ENCODE results near the gene SSBP3. TPM values are rescaled to one million over a fixed set of nuclear protein-coding genes. Genes with fewer than 3 reads are reported as not detected.

Gene SSBP3
- total RNA-seq, 1 experiment from 2014 or later, result 42.1 TPM

DNA sequence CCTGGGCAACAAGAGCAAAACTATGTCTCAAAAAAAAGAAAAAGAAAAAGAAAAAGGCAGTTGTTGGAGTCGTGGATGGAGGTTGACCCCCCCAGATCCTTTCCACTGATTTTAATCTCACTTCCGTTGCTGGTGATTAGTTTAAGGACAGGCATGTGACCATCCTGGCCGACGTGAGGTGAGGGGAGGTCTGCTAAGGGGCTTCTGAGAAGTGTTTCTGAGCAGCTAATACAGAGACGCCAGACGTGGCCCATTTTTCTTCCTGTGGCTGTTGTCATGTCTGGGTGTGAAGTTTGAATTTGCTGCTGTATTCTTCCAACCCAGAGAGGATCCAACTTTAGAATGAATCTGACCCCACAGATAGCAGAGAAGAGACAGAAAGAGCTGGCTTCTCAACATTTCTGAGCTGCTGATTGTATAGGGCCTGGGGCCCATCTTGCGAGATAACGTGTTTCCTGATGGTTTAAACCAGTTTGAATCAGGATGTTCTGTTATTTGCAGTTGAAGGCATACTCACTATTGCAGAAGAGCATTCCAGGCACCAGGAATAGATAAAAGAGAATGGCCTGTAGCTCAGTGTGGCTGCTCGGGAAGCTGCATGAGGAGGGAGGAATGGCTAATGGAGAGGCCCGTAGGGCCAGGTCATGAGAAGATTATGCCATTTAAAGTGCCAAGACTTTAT lies 22.8 kb upstream of the SSBP3 start:
- intact Hi-C loops (cut with micrococcal nuclease; ENCODE audit: unreplicated experiment), result loop anchor here (2.0 kb wide), 1 partner anchor 20 kb away; no protein-coding TSS in a partner anchor
- TF ChIP-seq, protein P1, sequence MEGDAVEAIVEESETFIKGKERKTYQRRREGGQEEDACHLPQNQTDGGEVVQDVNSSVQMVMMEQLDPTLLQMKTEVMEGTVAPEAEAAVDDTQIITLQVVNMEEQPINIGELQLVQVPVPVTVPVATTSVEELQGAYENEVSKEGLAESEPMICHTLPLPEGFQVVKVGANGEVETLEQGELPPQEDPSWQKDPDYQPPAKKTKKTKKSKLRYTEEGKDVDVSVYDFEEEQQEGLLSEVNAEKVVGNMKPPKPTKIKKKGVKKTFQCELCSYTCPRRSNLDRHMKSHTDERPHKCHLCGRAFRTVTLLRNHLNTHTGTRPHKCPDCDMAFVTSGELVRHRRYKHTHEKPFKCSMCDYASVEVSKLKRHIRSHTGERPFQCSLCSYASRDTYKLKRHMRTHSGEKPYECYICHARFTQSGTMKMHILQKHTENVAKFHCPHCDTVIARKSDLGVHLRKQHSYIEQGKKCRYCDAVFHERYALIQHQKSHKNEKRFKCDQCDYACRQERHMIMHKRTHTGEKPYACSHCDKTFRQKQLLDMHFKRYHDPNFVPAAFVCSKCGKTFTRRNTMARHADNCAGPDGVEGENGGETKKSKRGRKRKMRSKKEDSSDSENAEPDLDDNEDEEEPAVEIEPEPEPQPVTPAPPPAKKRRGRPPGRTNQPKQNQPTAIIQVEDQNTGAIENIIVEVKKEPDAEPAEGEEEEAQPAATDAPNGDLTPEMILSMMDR (IDR thresholded peaks at IDR 0.05; ENCODE audit: insufficient read depth in 1 of 2, low read depth in 1 of 2, low read length in 1 of 2, severe bottlenecking in 1 of 2, unreplicated experiment in 1 of 2), result no peak
- H3K4me1 ChIP-seq, result no peaks in the 10 kb centered on the region
- H3K4me3 ChIP-seq (ENCODE audit: low read depth, low read length), result no peak overlapping the region
- Mint-ChIP-seq H3K9me3 (ENCODE audit: unreplicated experiment) (no peaks in the 10 kb centered on the region), H3K36me3 (ENCODE audit: insufficient read depth, unreplicated experiment) (peaks cover 5% of the 10 kb centered on the region), H3K27me3 (ENCODE audit: insufficient read depth, unreplicated experiment) (no peaks in the 10 kb centered on the region), H3K27ac (ENCODE audit: unreplicated experiment) (peak overlapping the region; percentile 81), H3K4me1 (ENCODE audit: low read depth, unreplicated experiment) (peaks cover 6% of the 10 kb centered on the region), H3K4me3 (ENCODE audit: unreplicated experiment) (no peak overlapping the region)
- no peaks in the 10 kb centered on the region for H3K27me3 ChIP-seq (replicated peaks; ENCODE audit: control insufficient read depth, insufficient read depth, low read length)
- H3K36me3 ChIP-seq (ENCODE audit: control insufficient read depth, insufficient read depth, low read length), result no peaks in the 10 kb centered on the region
- ChIA-PET CTCF (no interaction called here), POLR2A (interaction anchor here (0.7 kb wide), 1 partner anchor 55 kb away, joined by 4 read pairs; no protein-coding TSS in a partner anchor)
- no TSS peak for BruUV-seq (replicated peaks)
- peak; percentile 42 to 51 for DNase-seq
- no peaks in the 10 kb centered on the region for H3K9me3 ChIP-seq

DNA sequence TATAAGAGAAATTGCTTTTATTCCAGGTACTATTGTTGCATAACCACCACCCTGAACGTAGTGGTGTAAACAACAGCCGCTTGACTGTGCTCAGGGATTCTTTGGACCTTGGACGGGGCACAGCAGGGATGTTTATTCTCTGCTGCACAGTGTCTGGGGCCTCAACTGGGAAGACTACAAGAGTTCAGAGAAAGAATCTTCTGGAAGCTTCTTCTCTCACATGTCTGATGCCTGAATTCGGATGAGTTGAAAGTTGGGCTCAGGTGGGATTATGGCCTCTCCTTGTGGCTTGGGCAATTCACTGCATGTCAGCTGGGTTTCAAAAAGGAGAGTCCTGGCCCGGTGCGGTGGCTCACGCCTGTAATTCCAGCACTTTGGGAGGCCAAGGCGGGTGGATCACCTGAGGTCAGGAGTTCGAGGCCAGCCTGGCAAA lies 19.0 kb upstream of the SSBP3 start:
- H3K4me1 ChIP-seq, result no peaks in the 10 kb centered on the region
- no peak overlapping the region for H3K4me3 ChIP-seq (ENCODE audit: low read depth, low read length)
- TF ChIP-seq, protein P1 (IDR thresholded peaks at IDR 0.05; ENCODE audit: insufficient read depth in 1 of 2, low read depth in 1 of 2, low read length in 1 of 2, severe bottlenecking in 1 of 2, unreplicated experiment in 1 of 2), result no peak
- POLR2A ChIA-PET, result interaction anchor here (0.7 kb wide), 1 partner anchor 55 kb away, joined by 9 read pairs; no protein-coding TSS in a partner anchor
- Mint-ChIP-seq H3K4me1 (ENCODE audit: low read depth, unreplicated experiment) (no peaks in the 10 kb centered on the region), H3K27me3 (ENCODE audit: insufficient read depth, unreplicated experiment) (no peaks in the 10 kb centered on the region), H3K36me3 (ENCODE audit: insufficient read depth, unreplicated experiment) (no peaks in the 10 kb centered on the region), H3K27ac (ENCODE audit: unreplicated experiment) (no peak overlapping the region), H3K9me3 (ENCODE audit: unreplicated experiment) (no peaks in the 10 kb centered on the region), H3K4me3 (ENCODE audit: unreplicated experiment) (no peak overlapping the region)
- H3K9me3 ChIP-seq, result no peaks in the 10 kb centered on the region
- intact Hi-C loops (cut with micrococcal nuclease; ENCODE audit: unreplicated experiment), result no loop called here
- no TSS peak for BruUV-seq (replicated peaks)
- no peaks in the 10 kb centered on the region for H3K36me3 ChIP-seq (ENCODE audit: control insufficient read depth, insufficient read depth, low read length)
- no peak for DNase-seq
- CTCF ChIA-PET, result no interaction called here
- no peaks in the 10 kb centered on the region for H3K27me3 ChIP-seq (replicated peaks; ENCODE audit: control insufficient read depth, insufficient read depth, low read length)

DNA sequence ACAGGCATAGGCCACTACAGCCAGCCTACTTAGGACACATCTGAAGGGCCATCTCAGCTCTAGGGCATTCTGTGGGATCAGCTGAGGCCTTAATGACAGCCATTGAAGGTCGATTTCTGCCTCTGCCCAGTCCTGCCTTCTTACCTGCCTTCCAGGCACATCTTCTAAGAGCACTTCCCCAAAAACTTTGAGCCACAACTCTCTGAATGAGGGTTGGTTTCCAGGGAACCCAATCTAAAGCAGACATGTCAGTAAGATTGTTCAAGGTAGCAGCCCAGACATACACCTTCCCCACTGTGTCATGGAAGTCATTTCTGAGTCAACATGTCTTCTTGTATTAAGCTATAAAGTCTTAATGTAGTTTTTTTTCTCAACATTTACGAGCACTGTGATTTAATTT lies 18.2 kb upstream of the SSBP3 start:
- intact Hi-C loops (cut with micrococcal nuclease; ENCODE audit: unreplicated experiment), result no loop called here
- no TSS peak for BruUV-seq (replicated peaks)
- H3K4me3 Mint-ChIP-seq (ENCODE audit: unreplicated experiment), result no peak overlapping the region
- Histone ChIP-seq H3K4me3 (ENCODE audit: low read depth, low read length) (no peak overlapping the region), H3K9me3 (no peaks in the 10 kb centered on the region), H3K27me3 (replicated peaks; ENCODE audit: control insufficient read depth, insufficient read depth, low read length) (no peaks in the 10 kb centered on the region), H3K4me1 (no peaks in the 10 kb centered on the region), H3K36me3 (ENCODE audit: control insufficient read depth, insufficient read depth, low read length) (no peaks in the 10 kb centered on the region)
- DNase-seq, result no peak
- no peaks in the 10 kb centered on the region for H3K27me3 Mint-ChIP-seq (ENCODE audit: insufficient read depth, unreplicated experiment)
- no peaks in the 10 kb centered on the region for H3K36me3 Mint-ChIP-seq (ENCODE audit: insufficient read depth, unreplicated experiment)
- no peaks in the 10 kb centered on the region for H3K9me3 Mint-ChIP-seq (ENCODE audit: unreplicated experiment)
- TF ChIP-seq, protein P1 (IDR thresholded peaks at IDR 0.05; ENCODE audit: insufficient read depth in 1 of 2, low read depth in 1 of 2, low read length in 1 of 2, severe bottlenecking in 1 of 2, unreplicated experiment in 1 of 2), result no peak
- H3K27ac Mint-ChIP-seq (ENCODE audit: unreplicated experiment), result no peak overlapping the region
- CTCF ChIA-PET, result no interaction called here
- POLR2A ChIA-PET, result no interaction called here
- H3K4me1 Mint-ChIP-seq (ENCODE audit: low read depth, unreplicated experiment), result no peaks in the 10 kb centered on the region
